Measurements from ENCODE around the gene PACRG. TPM values are rescaled to one million over a fixed set of nuclear protein-coding genes. Genes with fewer than 3 reads are reported as not detected.

PACRG gene
- total RNA-seq, 1 donor, result 0.73 TPM

- Histone ChIP-seq H3K27me3 (ENCODE audit: insufficient read depth, low read length) (no peaks in the 10 kb centered on the region), H3K4me1 (ENCODE audit: insufficient read depth, low read length) (no peaks in the 10 kb centered on the region), H3K4me3 (ENCODE audit: low read length) (no peak overlapping the region), H3K9me3 (ENCODE audit: low read depth, low read length) (no peaks in the 10 kb centered on the region)
These were observed 320.6 kb downstream of the PACRG start for GRCh38 chr6:163048345-163048744.

GRCh38 chr6:163053667-163054344, 326.0 kb downstream of the PACRG start:
- no peaks in the 10 kb centered on the region for H3K27me3 ChIP-seq (ENCODE audit: insufficient read depth, low read length)
- H3K4me1 ChIP-seq (ENCODE audit: insufficient read depth, low read length), result no peaks in the 10 kb centered on the region
- no peak overlapping the region for H3K4me3 ChIP-seq (ENCODE audit: low read length)
- H3K9me3 ChIP-seq (ENCODE audit: low read depth, low read length), result peaks cover 4% of the 10 kb centered on the region

- H3K9me3 ChIP-seq (ENCODE audit: low read depth, low read length), result peaks cover 4% of the 10 kb centered on the region
- no peaks in the 10 kb centered on the region for H3K27me3 ChIP-seq (ENCODE audit: insufficient read depth, low read length)
- no peaks in the 10 kb centered on the region for H3K4me1 ChIP-seq (ENCODE audit: insufficient read depth, low read length)
- no peak overlapping the region for H3K4me3 ChIP-seq (ENCODE audit: low read length)
These were observed 326.9 kb downstream of the PACRG start for GRCh38 chr6:163054641-163055040.

GRCh38 chr6:163057260-163057659, 329.5 kb downstream of the PACRG start:
- H3K27me3 ChIP-seq (ENCODE audit: insufficient read depth, low read length), result no peaks in the 10 kb centered on the region
- H3K4me3 ChIP-seq (ENCODE audit: low read length), result no peak overlapping the region
- H3K9me3 ChIP-seq (ENCODE audit: low read depth, low read length), result peaks cover 4% of the 10 kb centered on the region
- no peaks in the 10 kb centered on the region for H3K4me1 ChIP-seq (ENCODE audit: insufficient read depth, low read length)

GRCh38 chr6:163062790-163063189, 335.0 kb downstream of the PACRG start:
- Histone ChIP-seq H3K27me3 (ENCODE audit: insufficient read depth, low read length) (no peaks in the 10 kb centered on the region), H3K4me3 (ENCODE audit: low read length) (no peak overlapping the region), H3K4me1 (ENCODE audit: insufficient read depth, low read length) (no peaks in the 10 kb centered on the region), H3K9me3 (ENCODE audit: low read depth, low read length) (peaks cover under 1% of the 10 kb centered on the region)

GRCh38 chr6:163063561-163063960, 335.8 kb downstream of the PACRG start:
- H3K27me3 ChIP-seq (ENCODE audit: insufficient read depth, low read length), result no peaks in the 10 kb centered on the region
- H3K4me1 ChIP-seq (ENCODE audit: insufficient read depth, low read length), result no peaks in the 10 kb centered on the region
- H3K9me3 ChIP-seq (ENCODE audit: low read depth, low read length), result no peaks in the 10 kb centered on the region
- no peak overlapping the region for H3K4me3 ChIP-seq (ENCODE audit: low read length)

GRCh38 chr6:163064397-163064796, 336.6 kb downstream of the PACRG start:
- H3K9me3 ChIP-seq (ENCODE audit: low read depth, low read length), result no peaks in the 10 kb centered on the region
- no peak overlapping the region for H3K4me3 ChIP-seq (ENCODE audit: low read length)
- H3K4me1 ChIP-seq (ENCODE audit: insufficient read depth, low read length), result no peaks in the 10 kb centered on the region
- no peaks in the 10 kb centered on the region for H3K27me3 ChIP-seq (ENCODE audit: insufficient read depth, low read length)

- H3K9me3 ChIP-seq (ENCODE audit: low read depth, low read length), result no peaks in the 10 kb centered on the region
- no peak overlapping the region for H3K4me3 ChIP-seq (ENCODE audit: low read length)
- H3K4me1 ChIP-seq (ENCODE audit: insufficient read depth, low read length), result no peaks in the 10 kb centered on the region
- H3K27me3 ChIP-seq (ENCODE audit: insufficient read depth, low read length), result no peaks in the 10 kb centered on the region
These were observed 338.4 kb downstream of the PACRG start for GRCh38 chr6:163066200-163066599.

GRCh38 chr6:163077134-163077533, 349.4 kb downstream of the PACRG start:
- Histone ChIP-seq H3K4me3 (ENCODE audit: low read length) (no peak overlapping the region), H3K9me3 (ENCODE audit: low read depth, low read length) (no peaks in the 10 kb centered on the region), H3K4me1 (ENCODE audit: insufficient read depth, low read length) (no peaks in the 10 kb centered on the region), H3K27me3 (ENCODE audit: insufficient read depth, low read length) (no peaks in the 10 kb centered on the region)

GRCh38 chr6:163078712-163079111, 350.9 kb downstream of the PACRG start:
- H3K27me3 ChIP-seq (ENCODE audit: insufficient read depth, low read length), result no peaks in the 10 kb centered on the region
- no peaks in the 10 kb centered on the region for H3K9me3 ChIP-seq (ENCODE audit: low read depth, low read length)
- no peak overlapping the region for H3K4me3 ChIP-seq (ENCODE audit: low read length)
- no peaks in the 10 kb centered on the region for H3K4me1 ChIP-seq (ENCODE audit: insufficient read depth, low read length)

GRCh38 chr6:163080228-163080627, 352.5 kb downstream of the PACRG start:
- Histone ChIP-seq H3K9me3 (ENCODE audit: low read depth, low read length) (no peaks in the 10 kb centered on the region), H3K4me1 (ENCODE audit: insufficient read depth, low read length) (no peaks in the 10 kb centered on the region), H3K27me3 (ENCODE audit: insufficient read depth, low read length) (no peaks in the 10 kb centered on the region), H3K4me3 (ENCODE audit: low read length) (no peak overlapping the region)

- no peaks in the 10 kb centered on the region for H3K9me3 ChIP-seq (ENCODE audit: low read depth, low read length)
- no peak overlapping the region for H3K4me3 ChIP-seq (ENCODE audit: low read length)
- H3K4me1 ChIP-seq (ENCODE audit: insufficient read depth, low read length), result no peaks in the 10 kb centered on the region
- H3K27me3 ChIP-seq (ENCODE audit: insufficient read depth, low read length), result no peaks in the 10 kb centered on the region
These were observed 355.4 kb downstream of the PACRG start for GRCh38 chr6:163083141-163083540.

- Histone ChIP-seq H3K9me3 (ENCODE audit: low read depth, low read length) (no peaks in the 10 kb centered on the region), H3K4me3 (ENCODE audit: low read length) (no peak overlapping the region), H3K27me3 (ENCODE audit: insufficient read depth, low read length) (no peaks in the 10 kb centered on the region), H3K4me1 (ENCODE audit: insufficient read depth, low read length) (no peaks in the 10 kb centered on the region)
These were observed 357.7 kb downstream of the PACRG start for GRCh38 chr6:163085426-163085825.

- no peaks in the 10 kb centered on the region for H3K4me1 ChIP-seq (ENCODE audit: insufficient read depth, low read length)
- H3K9me3 ChIP-seq (ENCODE audit: low read depth, low read length), result no peaks in the 10 kb centered on the region
- no peaks in the 10 kb centered on the region for H3K27me3 ChIP-seq (ENCODE audit: insufficient read depth, low read length)
- H3K4me3 ChIP-seq (ENCODE audit: low read length), result no peak overlapping the region
These were observed 358.3 kb downstream of the PACRG start for GRCh38 chr6:163085861-163086623.

- H3K9me3 ChIP-seq (ENCODE audit: low read depth, low read length), result no peaks in the 10 kb centered on the region
- H3K27me3 ChIP-seq (ENCODE audit: insufficient read depth, low read length), result no peaks in the 10 kb centered on the region
- H3K4me1 ChIP-seq (ENCODE audit: insufficient read depth, low read length), result no peaks in the 10 kb centered on the region
- H3K4me3 ChIP-seq (ENCODE audit: low read length), result no peak overlapping the region
These were observed 358.8 kb downstream of the PACRG start for GRCh38 chr6:163086624-163086920.

- H3K4me1 ChIP-seq (ENCODE audit: insufficient read depth, low read length), result no peaks in the 10 kb centered on the region
- no peak overlapping the region for H3K4me3 ChIP-seq (ENCODE audit: low read length)
- H3K27me3 ChIP-seq (ENCODE audit: insufficient read depth, low read length), result no peaks in the 10 kb centered on the region
- H3K9me3 ChIP-seq (ENCODE audit: low read depth, low read length), result no peaks in the 10 kb centered on the region
These were observed 360.2 kb downstream of the PACRG start for GRCh38 chr6:163087981-163088380.

Data from mononuclear cell (primary cell).